LHCN-M2 (cell line): ENCODE data around the gene CORO6. TPM values are rescaled to one million over a fixed set of nuclear protein-coding genes. Genes with fewer than 3 reads are reported as not detected.

Experiments used
- DNase-seq: peaks from one replicate; pipeline ENCODE4 v3.0.0-alpha.2; 2012; ENCODE audit warnings: low read depth
- total RNA-seq: library from RNA; depleted of rRNA; stranded (reverse); fragments of >200 nt; gene quantifications from 2 replicates; pipeline ENCODE4 v1.2.3, GENCODE V29; 2014

CORO6 gene
- total RNA-seq, 1 experiment from 2014 or later = 41.6 TPM

GRCh38 chr17:29613352-29613837 lies 9.3 kb downstream of the CORO6 start:
- DNase-seq = no peak

DNA sequence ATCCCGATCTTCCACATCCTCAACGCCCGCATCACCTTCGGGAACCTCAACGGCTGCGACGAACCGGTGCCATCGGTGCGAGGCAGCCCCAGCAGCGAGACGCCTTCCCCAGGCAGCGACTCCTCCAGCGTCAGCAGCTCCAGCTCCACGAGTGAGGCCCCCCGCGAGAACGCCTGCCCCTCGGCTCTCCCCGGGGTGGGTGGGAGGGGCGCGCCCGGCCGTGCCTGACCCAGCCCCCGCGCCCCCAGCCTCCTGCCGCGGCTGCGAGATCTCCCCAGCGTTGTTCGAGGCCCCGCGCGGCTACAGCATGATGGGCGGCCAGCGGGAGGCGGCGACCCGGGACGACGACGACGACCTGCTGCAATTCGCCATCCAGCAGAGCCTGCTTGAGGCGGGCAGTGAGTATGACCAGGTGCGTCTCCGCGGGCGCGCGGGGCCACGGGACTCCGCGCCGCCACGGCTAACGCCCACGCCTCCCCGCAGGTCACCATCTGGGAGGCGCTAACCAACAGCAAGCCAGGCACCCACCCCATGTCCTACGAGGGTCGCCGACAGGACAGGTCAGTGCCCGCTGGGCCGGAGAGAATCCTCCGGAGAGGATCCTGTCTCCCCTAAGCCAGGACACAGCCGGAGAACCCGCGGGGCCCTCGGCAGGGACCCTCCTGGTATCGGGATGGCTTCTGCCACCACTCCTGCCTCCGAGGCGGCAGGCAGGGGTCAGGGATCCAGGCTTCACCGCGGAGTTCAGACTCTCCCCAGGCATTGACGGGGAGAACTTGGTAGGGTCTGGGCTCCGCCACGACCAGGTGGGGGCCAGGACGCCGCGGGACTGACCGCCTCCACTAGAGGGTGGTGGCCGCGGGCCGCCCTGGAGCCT lies 10.1 kb downstream of the CORO6 start:
- no peak for DNase-seq

DNA sequence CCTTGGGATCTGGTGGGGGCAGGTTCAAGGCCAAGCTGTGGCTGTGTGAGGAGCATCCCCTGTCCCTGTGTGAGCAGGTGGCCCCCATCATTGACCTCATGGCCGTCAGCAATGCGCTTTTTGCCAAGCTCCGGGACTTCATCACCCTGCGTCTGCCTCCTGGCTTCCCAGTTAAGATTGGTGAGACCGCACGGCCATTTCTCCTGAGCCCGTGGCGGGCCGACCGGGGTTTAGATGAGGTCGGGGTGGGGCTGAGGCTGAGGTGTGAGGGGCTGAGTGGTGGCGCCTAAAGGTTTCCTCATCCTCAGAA lies 10.7 kb downstream of the CORO6 start:
- no peak for DNase-seq

GRCh38 chr17:29611351-29612093 lies 11.2 kb downstream of the CORO6 start:
- DNase-seq = no peak

- no peak for DNase-seq
Measured at GRCh38 chr17:29610395-29610794, 12.3 kb downstream of the CORO6 start.

DNA sequence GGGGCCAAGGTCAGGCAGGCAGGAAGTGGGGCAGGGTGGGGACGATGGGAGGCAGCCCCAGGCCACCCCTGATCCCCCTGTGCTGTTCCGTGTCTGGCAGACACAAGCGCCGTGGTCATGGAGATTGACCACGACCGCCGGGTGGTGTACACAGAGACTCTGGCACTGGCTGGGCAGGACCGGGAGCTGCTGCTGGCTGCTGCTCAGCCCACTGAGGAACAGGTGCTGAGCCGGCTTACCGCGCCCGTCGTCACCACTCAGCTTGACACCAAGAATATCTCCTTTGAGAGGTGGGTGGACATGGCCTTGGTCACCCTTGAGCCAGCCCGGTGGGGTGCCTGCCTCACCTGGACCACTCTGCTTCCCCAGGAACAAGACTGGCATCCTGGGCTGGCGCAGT lies 13.7 kb downstream of the CORO6 start:
- DNase-seq = no peak

DNA sequence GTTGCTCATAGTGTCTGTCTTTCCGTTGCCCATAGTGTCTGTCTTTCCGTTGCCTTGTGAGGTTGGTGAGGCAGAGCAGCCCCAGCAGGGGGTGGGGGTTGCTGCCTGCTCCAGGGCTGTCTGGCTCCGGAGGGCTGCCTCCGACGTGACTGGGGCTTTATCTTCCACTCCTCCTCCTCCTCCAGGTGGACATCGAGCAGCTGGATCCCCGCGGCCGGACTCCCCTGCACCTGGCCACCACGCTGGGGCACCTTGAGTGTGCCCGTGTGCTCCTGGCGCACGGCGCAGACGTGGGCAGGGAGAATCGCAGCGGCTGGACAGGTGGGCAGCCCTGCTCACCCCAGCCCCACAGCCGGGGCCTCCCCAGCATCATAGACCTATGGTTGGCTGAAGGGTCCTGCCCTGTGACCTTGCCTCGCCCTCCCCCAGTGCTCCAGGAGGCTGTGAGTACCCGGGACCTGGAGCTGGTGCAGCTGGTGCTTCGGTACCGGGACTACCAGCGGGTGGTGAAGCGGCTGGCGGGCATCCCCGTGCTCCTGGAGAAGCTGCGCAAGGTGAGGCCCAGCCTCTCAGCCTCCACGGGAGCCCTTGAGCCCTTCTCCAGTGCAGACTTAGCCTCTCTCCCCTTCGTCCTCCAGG lies 15.0 kb downstream of the CORO6 start:
- DNase-seq = no peak

DNA sequence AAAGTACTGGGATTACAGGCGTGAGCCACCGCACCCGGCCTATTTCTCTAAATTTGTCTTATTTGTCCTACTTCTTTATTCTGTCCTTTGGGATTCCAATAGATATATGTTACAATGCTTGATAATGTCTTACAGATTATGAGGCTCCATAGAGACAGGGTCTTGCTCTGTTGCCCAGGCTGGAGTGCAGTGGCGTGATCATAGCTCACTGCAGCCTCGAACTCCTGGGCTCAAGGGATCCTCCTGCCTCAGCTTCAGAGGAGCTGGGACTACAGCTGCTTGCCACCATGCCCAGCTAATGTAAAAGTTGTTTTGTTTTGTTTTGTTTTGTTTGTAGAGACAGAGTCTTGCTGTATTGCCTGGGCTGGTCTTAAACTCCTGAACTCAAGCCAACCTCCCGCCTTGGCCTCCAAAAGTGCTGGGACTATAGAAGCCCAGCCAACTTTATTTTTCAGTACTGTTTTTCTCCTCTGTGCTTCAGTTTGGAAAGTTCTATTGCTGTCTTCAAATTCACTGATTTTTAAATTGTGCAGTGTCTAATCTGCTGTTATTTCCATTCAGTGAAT lies 19.5 kb downstream of the CORO6 start:
- no peak for DNase-seq

DNA sequence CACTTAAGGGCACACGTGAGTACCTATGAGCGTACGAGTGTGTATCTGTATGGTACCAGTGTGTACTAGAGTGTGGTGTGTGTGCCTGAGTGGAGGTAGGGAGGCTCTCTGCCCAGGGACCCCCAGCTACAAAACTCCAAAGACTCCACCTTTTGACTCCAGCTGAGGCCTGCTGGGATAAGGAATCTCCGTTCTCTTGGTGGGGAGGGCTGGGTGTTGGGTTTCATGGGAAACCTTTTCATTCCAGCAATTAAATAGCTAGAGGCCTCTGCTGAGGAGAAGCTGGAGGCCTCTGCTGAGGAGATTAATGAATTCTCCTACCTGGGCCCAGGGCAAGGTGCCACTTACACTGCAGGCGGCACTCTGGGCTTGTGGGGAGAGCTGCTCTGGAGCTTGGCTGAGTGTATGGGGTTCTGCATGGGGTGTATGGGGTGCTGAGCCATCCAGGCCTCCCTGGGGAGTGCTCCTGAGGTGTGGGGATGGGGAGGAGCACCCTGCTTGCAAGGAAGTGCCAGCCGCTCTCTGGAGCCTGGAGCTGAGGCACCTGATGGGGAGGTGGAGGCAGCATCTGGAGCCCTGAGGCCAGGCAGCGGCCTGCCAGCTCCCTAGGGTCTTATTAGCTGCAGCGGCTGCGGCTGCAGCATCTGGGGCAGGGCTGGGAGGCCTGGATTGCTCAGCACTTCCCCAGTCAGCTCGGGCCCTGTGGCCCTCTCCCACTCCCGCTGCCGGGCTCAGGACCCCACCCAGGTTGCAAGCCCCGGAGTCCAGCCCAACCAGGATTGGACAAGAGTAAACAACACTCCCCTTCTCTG lies 25.1 kb downstream of the CORO6 start:
- DNase-seq = no peak

GRCh38 chr17:29596811-29597210 lies 25.9 kb downstream of the CORO6 start:
- no peak for DNase-seq

- DNase-seq = no peak
Measured at GRCh38 chr17:29595943-29596774, 26.6 kb downstream of the CORO6 start.

DNA sequence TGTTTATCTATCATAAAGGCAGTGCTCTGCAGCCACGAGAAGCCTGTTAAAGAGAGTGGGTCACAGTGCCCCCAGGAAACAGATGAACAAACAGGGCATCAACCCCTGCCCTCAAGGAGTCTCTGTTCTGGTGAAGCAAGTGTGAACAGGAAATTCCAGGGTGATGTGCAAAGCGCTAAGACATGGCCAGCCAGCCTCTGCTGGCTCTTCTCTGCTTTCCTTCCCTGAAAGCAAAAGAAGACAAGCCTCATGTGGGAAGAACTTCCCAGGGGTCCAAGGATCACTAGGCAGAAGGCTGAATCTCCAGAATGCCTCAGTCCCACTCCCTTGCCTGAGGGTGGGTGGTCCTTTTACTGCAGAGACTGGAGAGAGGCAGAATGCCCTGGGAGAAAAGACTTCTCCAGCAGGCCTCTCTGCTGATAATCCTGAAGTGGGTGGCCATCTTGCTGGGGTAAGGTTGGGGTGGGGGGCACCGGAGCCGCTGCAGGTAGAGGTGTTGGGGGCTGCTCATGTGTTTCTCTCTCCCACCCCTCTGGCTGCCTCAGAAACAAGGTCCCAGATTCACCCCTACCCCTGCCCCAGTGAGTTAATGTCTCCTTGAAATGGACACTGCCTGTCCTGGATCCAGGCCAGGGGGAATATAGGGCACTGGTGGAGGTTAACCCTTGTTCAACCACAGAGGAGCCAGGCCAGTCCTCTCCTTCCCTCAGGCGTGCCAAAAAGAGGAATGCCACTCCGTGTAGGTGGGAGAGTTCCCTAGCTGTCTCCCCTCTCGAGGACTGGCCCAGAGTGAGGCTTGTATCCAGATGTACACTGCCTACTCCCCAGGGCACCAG lies 27.4 kb downstream of the CORO6 start:
- no peak for DNase-seq

DNA sequence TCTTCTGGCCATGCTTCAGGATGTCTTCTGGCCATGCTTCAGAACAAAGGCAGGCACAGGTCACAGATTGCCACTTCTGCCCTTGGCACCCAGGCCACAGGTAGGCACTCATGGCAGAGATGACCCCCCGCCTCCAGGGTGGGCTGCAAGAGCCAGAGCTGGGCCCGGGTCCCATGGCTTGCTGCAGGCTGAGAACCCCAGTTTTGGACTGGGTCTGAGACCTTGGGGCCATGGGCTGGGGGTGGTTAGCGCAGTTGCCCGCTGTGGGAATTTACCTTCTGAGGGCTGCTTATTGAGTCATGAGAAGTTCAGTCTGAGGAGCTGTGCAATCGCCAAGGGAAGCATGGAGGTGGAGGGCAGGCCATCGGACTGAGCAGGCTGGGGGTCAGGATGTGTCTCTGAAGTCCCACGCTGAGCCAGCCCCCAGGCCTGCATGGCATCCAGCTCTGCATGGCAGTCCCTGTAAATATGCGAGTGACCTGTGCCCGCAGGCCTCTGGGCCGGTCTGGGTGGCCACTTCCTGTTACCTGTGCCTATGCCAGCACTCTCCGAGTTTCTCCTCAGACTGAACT lies 28.1 kb downstream of the CORO6 start:
- DNase-seq = no peak

- DNase-seq = peak; percentile 18
Measured at GRCh38 chr17:29593591-29594518, 28.9 kb downstream of the CORO6 start.

- DNase-seq = peak; percentile 26
Measured at GRCh38 chr17:29592850-29593551, 29.7 kb downstream of the CORO6 start, which contains the start of gene ANKRD13B. ANKRD13B (plus strand) TSS chr17:29593132; CDS start chr17:29593622, 490 bp downstream.

- DNase-seq = peak; percentile 79
Measured at GRCh38 chr17:29591737-29592608, 30.7 kb downstream of the CORO6 start.
